NB4 (cell line): ENCODE data around the gene KNL1.

Experiments used
- DNase-seq: peaks from one replicate; pipeline ENCODE4 v3.0.0; 2010; ENCODE audit warnings: low read depth
- H3K4me3 ChIP-seq: one replicate; pipeline ENCODE4 v1.5.1; 2011; ENCODE audit warnings: mild to moderate bottlenecking, low read depth, low read length, moderate library complexity
- MYC ChIP-seq: IDR thresholded peaks from 2 replicates; pipeline ENCODE4 v1.6.1; 2011; ENCODE audit warnings: low read depth, low read length
- POLR2A ChIP-seq: IDR thresholded peaks from 2 replicates; pipeline ENCODE4 v1.6.1; 2011; ENCODE audit warnings: mild to moderate bottlenecking; ENCODE audit not compliant: insufficient read length; ENCODE audit errors: extremely low read depth
- TF ChIP-seq, protein P1 (sequence below): IDR thresholded peaks from one replicate; pipeline ENCODE4 v1.5.1; 2012; ENCODE audit warnings: low read depth, low read length
- TF ChIP-seq, protein P2 (sequence below): IDR thresholded peaks from 2 replicates; pipeline ENCODE4 v1.6.1; 2011; ENCODE audit warnings: low read depth, low read length

Gene KNL1, protein sequence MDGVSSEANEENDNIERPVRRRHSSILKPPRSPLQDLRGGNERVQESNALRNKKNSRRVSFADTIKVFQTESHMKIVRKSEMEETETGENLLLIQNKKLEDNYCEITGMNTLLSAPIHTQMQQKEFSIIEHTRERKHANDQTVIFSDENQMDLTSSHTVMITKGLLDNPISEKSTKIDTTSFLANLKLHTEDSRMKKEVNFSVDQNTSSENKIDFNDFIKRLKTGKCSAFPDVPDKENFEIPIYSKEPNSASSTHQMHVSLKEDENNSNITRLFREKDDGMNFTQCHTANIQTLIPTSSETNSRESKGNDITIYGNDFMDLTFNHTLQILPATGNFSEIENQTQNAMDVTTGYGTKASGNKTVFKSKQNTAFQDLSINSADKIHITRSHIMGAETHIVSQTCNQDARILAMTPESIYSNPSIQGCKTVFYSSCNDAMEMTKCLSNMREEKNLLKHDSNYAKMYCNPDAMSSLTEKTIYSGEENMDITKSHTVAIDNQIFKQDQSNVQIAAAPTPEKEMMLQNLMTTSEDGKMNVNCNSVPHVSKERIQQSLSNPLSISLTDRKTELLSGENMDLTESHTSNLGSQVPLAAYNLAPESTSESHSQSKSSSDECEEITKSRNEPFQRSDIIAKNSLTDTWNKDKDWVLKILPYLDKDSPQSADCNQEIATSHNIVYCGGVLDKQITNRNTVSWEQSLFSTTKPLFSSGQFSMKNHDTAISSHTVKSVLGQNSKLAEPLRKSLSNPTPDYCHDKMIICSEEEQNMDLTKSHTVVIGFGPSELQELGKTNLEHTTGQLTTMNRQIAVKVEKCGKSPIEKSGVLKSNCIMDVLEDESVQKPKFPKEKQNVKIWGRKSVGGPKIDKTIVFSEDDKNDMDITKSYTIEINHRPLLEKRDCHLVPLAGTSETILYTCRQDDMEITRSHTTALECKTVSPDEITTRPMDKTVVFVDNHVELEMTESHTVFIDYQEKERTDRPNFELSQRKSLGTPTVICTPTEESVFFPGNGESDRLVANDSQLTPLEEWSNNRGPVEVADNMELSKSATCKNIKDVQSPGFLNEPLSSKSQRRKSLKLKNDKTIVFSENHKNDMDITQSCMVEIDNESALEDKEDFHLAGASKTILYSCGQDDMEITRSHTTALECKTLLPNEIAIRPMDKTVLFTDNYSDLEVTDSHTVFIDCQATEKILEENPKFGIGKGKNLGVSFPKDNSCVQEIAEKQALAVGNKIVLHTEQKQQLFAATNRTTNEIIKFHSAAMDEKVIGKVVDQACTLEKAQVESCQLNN (N-terminal part only)

DNA sequence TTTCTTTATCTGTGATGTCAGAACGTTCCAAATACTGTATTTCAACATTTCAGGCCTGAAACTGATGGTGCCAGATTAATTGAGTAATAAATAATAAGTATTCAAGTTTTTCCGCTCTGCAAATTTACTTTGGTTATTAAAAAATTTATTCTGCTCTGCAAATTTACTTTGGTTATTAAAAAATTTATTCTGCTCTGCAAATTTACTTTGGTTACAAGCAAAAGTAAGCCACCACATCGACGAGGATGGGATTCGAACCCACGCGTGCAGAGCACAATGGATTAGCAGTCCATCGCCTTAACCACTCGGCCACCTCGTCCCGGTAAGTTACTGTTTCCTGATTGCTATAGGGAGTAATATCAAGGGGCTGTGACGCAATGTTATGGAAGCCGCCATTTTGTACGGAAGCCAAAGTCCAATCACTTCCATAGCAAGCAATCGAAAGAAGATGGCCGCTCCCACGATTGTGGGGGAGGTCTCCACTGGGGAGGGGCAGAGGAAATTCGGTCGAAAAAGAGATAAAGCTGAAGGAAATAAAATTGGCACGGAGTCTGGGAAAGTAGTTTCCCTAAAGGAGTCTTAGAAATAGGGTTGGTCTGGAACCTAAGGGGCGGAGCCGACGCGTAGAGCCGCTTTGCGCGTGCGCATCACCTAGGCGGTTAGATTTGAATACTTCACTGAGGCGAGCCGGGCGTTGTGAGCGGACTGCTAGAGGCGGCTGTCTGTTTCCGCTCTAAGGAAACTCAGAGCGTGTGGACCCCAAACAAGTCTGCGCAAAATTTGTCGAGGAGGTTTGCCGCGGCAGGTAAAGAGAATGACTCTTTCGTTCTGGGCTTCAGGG, at the start of gene KNL1:
TSS of gene KNL1 (plus strand) at position 662 of the 841 bp plus-strand sequence. CDS start 8,683 bp downstream, outside the sequence.
- peak within 1 kb of the TSS; percentile 94 for H3K4me3 ChIP-seq
- DNase-seq, result peak; percentile 90
- TF ChIP-seq MYC, result peak; percentile 22
- TF ChIP-seq, protein P1, sequence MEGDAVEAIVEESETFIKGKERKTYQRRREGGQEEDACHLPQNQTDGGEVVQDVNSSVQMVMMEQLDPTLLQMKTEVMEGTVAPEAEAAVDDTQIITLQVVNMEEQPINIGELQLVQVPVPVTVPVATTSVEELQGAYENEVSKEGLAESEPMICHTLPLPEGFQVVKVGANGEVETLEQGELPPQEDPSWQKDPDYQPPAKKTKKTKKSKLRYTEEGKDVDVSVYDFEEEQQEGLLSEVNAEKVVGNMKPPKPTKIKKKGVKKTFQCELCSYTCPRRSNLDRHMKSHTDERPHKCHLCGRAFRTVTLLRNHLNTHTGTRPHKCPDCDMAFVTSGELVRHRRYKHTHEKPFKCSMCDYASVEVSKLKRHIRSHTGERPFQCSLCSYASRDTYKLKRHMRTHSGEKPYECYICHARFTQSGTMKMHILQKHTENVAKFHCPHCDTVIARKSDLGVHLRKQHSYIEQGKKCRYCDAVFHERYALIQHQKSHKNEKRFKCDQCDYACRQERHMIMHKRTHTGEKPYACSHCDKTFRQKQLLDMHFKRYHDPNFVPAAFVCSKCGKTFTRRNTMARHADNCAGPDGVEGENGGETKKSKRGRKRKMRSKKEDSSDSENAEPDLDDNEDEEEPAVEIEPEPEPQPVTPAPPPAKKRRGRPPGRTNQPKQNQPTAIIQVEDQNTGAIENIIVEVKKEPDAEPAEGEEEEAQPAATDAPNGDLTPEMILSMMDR, result no peak
- TF ChIP-seq POLR2A, result peak; percentile 63
- TF ChIP-seq, protein P2, sequence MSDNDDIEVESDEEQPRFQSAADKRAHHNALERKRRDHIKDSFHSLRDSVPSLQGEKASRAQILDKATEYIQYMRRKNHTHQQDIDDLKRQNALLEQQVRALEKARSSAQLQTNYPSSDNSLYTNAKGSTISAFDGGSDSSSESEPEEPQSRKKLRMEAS, result peak; percentile 49

DNA sequence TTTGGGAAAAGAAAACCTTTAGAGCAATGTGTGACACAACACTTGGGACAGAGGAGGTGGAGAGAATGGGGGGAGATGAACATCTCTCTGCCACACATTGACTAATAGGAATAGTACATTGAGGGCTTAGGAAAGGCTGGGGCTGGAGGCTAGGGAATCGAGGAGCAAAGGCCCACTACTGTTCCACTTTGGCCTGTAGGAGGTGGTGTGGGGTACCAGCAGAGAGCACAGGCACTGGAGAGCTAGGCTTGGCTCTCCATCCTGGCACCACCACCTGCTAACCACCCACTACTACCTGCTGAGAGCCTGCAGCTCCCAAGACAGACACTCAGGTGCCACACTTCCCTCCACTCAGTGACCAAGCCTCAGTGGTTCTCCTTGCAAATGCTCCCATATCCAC, 48.6 kb upstream of the KNL1 start:
- TF ChIP-seq POLR2A (no peak), MYC (no peak)
- TF ChIP-seq, protein P2, result no peak
- TF ChIP-seq, protein P1, result no peak
- H3K4me3 ChIP-seq, result no peak overlapping the region
- no peak for DNase-seq

DNA sequence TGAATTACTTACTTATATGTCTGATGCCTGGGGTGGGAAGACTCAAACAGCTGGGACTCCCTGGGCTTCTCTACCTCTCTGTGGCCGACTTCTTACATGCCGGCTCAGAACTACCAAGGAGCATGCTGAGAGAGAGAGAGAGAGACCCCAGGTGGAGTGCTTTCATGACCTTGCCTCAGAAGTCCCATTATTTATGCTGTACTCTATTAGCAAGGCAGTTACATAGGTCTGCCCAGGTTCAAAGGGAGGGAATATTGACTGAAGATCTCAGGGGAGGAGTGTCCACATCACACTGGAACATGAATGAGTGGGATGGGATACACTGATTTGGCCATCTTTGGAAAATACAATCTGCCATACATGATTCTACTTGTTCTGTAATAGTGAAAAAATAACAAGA, 45.4 kb upstream of the KNL1 start:
- no peak for DNase-seq
- no peak overlapping the region for H3K4me3 ChIP-seq
- TF ChIP-seq MYC, result no peak
- TF ChIP-seq, protein P2, result no peak
- TF ChIP-seq, protein P1, result no peak
- TF ChIP-seq POLR2A, result no peak

DNA sequence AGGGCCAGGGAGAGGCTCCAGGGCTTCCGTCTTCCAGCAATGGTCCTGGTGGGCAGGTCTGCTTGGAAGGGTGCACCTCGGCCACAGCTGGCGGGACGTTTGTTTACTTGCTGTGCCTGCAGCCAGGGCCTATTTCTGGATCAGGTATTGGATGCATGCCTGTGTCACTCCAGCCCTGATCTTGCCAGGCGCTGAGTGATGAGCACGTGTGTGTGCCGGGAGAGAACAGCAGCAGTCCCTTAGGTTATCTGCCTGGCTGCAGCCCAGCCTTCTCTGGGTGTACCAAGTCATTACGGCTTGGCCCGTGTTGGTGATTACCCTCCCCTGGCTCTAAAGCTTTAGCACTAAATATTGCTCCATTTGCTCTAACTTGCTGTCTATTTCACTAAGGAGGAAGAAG, 44.2 kb upstream of the KNL1 start:
- no peak overlapping the region for H3K4me3 ChIP-seq
- TF ChIP-seq, protein P2, result no peak
- no peak for TF ChIP-seq MYC
- TF ChIP-seq, protein P1, result no peak
- no peak for TF ChIP-seq POLR2A
- DNase-seq, result no peak
